GM19372 (cell line): ENCODE data around the gene PPM1H.
"Not testable (repeated sequence)": the region's sequence is repeated elsewhere in the genome, so short reads cannot be mapped to it uniquely, and the experiment has no call there.

Source experiments
- ATAC-seq: cut with Tn5 transposase; IDR thresholded peaks from one replicate; pipeline ENCODE4 v1.9.1; 2021; ENCODE audit warnings: mild to moderate bottlenecking, low read depth, moderate library complexity; ENCODE audit not compliant: unreplicated experiment

The PPM1H gene

DNA sequence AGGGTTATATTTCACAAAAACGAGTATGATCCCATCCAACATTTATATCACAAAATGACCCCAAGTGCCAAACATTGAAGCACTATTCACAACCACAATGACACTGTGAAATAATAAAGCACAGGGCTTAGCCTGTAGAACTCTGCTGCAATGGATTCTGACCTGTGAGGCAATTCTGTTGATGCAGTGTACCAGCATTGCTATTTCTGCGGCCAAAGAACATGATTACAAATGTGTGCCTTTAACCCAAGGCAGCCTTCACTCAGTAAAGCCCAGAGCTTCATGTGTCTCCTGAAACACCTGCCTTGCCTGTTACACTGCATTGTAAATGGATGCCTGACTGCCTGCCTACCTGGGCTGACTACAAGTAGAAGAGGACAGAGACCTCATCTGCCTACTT is 158.0 kb downstream of the PPM1H start:
- ATAC-seq: no peak

- ATAC-seq: no peak
Measured at GRCh38 chr12:62776575-62776974, 158.4 kb downstream of the PPM1H start.

- no peak for ATAC-seq
Measured at GRCh38 chr12:62774794-62775193, 160.2 kb downstream of the PPM1H start.

GRCh38 chr12:62772416-62772955 is 162.5 kb downstream of the PPM1H start:
- ATAC-seq: no peak

DNA sequence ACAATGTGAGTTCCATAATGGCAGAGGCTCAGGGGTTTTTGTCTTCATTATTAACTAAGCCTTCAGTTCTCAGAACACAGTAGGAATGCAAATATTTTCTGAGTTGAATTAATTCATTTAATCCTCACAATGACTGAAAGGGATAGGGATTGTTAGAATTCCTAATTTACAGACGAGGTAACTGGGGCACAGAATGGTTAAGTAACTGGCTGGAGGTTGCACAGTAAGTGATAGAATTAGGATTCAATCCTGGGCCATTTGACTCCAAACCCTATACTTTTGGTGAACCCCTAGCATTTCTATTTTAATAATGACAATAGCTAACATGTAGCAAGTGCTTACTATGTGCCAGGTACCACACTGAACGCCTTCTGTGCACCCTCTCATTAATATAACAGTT is 163.1 kb downstream of the PPM1H start:
- ATAC-seq: no peak

GRCh38 chr12:62770381-62770780 is 164.6 kb downstream of the PPM1H start:
- ATAC-seq: no peak

DNA sequence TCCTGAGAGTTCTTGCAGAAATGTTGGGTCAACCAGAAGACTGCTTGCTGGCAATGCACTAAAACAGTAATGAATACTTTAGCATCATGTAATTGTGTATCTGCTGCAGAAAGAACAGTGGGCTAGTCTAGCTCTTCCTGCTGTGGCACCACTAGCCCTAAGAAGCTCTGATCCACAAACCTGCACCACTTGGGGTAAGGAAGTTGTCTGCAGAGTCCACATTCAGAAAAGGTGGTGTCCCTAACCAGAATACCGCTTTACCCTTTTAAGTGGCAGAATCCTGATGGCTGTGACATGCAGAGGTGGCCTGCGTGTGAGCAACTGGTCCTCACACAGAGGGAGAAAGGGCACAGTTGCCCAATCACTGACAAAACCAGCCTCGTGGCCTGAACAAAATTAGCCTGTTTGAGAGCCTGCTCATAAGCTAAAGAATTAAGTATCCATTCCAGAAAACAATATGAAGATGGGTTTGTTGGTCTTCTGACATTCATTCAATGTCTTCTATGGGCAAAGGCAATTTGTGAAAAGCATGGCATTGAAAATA is 165.8 kb downstream of the PPM1H start:
- no peak for ATAC-seq

GRCh38 chr12:62767946-62768345 is 167.0 kb downstream of the PPM1H start:
- ATAC-seq: no peak

DNA sequence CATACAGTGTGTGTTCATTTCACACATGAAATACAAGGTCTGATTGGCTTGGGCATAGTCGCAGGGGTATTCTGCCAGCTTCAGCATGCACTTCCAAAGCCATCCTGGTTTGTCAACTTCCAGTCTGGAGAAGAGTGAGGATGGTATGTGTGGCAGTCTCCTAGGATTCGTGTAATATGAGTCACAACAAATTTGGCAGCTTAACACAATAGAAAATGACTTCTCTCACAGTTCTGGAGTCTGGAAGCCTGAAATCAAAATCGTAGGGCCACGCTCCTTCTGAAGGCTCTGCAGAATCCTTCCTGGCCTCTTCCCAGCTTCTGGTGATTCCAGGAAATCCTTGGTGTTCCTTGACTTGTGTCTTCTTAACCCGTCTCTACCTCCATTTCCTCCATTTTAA is 167.5 kb downstream of the PPM1H start:
- ATAC-seq: no peak

GRCh38 chr12:62766496-62766895 is 168.5 kb downstream of the PPM1H start:
- ATAC-seq: no peak

GRCh38 chr12:62763861-62764645 is 170.9 kb downstream of the PPM1H start:
- no peak for ATAC-seq

- no peak for ATAC-seq
Measured at GRCh38 chr12:62763312-62763711, 171.6 kb downstream of the PPM1H start.

DNA sequence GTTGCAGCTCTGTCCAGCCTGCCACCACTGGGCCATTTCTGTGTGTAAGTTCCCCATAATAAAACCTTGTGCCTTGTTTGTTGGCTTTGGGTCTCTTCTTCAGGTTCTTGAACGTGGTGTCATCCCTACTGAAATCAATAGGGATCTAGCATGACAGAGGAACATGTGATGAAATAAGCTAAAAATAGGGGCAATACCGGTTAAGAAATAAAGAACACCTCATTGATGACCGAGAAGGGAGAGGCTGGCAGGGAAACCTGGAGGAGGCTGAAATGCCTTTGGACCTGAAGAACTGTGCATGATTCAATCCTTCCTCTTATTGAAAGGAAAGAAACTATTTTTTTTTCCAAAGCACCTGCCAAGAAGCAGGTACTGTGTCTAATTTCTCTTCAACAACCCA is 172.3 kb downstream of the PPM1H start:
- ATAC-seq: no peak

GRCh38 chr12:62761658-62762057 is 173.3 kb downstream of the PPM1H start:
- no peak for ATAC-seq

- ATAC-seq: peak; percentile 90
Measured at GRCh38 chr12:62760779-62761178, 174.2 kb downstream of the PPM1H start.

- not testable (repeated sequence) for ATAC-seq
Measured at GRCh38 chr12:62760341-62760740, 174.6 kb downstream of the PPM1H start.

GRCh38 chr12:62758216-62758615 is 176.7 kb downstream of the PPM1H start:
- ATAC-seq: no peak

DNA sequence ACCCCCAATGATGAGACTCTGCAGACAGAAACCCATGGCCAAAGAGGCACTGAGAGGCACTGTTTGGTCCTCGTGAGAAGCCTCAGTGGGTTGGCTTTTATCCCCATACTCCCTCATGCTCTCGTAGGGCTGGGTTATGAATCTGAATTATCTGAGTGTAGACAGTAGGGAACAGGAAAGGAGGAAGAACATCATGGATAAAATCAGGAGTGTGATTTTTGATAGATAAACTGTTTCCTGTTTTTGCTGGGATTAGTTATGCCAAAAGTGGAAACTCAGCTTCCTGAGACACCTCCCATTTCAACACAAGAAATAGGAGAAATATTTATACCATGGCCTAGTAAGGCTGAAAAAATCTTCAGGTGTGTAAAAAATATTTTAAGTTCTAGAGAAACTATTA is 177.9 kb downstream of the PPM1H start:
- ATAC-seq: no peak

- no peak for ATAC-seq
Measured at GRCh38 chr12:62754706-62755105, 180.2 kb downstream of the PPM1H start.

- no peak for ATAC-seq
Measured at GRCh38 chr12:62751810-62752155, 183.2 kb downstream of the PPM1H start.

DNA sequence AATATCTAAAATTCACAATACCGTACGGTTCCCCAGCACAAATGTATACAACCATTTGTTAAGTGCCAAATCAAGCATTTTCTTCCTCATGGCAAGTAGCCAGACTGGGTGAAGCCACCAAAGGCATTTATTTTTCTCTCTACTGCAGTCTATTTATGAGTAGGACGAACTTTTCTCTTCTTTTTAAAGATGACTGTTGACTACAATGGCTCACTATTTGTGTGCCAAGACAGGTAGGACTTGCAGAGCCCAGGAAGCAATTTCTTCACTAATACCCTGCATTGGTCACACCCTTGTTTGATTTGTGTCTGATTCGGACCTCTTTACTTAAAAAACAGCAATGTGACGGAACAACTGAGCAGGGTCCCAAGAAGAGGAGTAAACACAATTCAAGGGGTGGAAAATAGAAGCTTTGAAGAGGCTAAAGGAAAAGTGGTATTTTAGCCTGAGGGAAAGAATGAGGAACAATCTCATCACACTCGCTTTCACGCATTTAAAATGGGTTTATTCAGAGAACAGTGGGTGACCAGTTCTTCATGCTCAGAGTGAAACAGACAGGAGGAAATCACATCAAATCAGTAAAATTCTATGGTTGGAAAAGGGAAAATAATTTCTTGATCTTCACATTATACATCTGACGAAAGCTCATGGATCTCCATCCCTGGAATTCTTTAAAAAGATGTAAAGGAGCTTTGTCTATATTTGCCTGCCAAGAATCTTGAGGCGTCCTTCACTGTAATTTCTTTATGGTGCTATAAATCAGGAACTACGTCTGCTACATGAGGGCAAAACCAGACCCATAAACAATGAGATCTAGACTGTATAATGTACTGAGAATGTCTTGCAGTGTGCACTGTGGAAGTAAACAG is 183.8 kb downstream of the PPM1H start:
- no peak for ATAC-seq
